Measurements from ENCODE around the gene NEIL3. TPM values are rescaled to one million over a fixed set of nuclear protein-coding genes. Genes with fewer than 3 reads are reported as not detected.

The NEIL3 gene, protein sequence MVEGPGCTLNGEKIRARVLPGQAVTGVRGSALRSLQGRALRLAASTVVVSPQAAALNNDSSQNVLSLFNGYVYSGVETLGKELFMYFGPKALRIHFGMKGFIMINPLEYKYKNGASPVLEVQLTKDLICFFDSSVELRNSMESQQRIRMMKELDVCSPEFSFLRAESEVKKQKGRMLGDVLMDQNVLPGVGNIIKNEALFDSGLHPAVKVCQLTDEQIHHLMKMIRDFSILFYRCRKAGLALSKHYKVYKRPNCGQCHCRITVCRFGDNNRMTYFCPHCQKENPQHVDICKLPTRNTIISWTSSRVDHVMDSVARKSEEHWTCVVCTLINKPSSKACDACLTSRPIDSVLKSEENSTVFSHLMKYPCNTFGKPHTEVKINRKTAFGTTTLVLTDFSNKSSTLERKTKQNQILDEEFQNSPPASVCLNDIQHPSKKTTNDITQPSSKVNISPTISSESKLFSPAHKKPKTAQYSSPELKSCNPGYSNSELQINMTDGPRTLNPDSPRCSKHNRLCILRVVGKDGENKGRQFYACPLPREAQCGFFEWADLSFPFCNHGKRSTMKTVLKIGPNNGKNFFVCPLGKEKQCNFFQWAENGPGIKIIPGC
- 43.6 and 44.3 TPM in 2 replicates for total RNA-seq (2014; rRNA removed; shearing (Covaris generic))
- polyA plus RNA-seq (2014; cell fraction: nucleus; rRNA removed), result 58.4 and 76.5 TPM in 2 replicates

DNA sequence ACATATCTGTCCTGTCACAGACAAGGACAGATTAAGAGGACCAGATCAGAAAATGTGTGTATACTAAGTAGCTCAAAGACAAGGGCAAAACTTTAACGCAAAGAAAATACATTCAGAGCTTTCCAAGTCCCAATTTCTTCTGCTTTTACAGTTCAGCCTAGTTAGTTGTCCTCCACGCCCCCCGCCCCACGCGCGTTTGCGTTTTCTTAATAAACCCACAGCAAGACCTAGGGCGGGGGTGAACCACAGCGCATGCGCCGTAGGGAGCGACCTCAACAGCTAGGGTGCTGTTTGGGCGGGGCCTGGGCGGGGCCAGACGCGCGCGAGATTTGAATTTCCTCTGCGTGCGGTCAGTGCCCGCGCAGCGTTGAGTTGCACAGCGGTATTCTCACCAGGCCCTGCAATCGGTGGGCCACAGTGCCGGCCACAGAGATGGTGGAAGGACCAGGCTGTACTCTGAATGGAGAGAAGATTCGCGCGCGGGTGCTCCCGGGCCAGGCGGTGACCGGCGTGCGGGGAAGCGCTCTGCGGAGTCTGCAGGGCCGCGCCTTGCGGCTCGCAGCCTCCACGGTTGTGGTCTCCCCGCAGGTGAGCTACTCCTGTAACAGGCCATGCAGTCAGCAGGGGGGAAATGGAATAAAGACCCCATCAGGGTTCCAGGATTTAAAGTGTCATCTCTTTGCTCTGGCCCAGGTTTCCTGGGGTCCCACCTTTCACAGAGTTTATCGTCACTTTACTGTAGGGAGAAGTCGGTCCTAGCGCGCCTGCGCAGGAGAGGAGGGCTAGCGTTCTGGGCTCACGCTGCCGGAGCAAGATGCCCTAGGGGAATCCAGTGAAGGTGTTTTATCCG lies at the start of gene NEIL3:
Gene NEIL3 (plus strand): TSS at position 353 of the 850 bp plus-strand sequence. CDS start 80 bp downstream, at position 433.
- peak; percentile 91 for DNase-seq (ENCODE audit: extremely low read depth, low read depth)

DNA sequence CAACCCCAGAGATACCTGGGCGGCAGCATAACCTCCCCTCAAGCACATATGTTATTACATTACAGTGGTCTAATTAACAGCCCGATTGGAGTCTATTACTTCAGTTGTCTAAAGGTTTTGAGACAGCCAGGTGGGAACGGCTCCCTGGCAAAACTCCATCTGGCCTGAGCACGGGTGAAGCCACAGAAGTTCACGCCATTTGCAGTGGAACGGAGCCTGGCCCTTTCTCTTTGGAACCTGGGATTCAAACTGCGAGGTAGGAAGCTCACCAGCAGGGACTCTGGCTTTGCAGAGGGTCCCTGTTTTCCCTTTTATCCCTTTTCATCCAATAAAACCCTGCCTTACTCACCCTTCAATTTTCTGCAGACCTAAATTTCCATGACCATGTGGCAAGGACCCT lies 45.9 kb upstream of the NEIL3 start:
- no peak for DNase-seq (ENCODE audit: extremely low read depth, low read depth)

DNA sequence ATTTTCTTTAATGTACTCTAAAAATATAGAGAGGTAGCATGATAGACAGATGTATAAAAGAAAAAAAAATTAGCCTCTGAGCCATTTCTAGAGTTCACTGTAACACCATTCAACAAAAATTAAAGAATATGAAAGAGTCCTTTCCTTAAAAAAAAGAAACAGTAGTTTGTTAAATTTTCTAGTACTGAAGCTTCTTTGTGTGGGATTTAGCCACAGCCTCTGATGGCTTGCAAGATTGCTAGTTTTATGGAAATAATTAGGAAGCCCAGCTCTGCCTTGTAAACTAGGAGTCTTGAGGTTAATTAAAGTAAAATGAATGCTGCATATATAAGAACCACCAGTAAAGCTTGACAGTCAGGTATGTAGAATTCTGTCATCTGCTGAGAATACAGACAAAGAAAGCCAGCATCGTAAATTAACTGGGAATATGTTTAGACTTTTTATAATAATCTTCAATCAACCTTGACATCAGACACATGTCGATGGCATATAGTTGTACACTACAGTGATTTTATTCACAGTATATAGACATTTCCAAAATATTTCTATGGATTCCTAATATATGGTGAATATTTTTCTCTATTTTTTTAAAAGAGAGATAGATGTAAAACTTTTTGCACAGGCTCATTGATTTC lies 44.8 kb upstream of the NEIL3 start:
- DNase-seq (ENCODE audit: extremely low read depth, low read depth), result no peak

DNA sequence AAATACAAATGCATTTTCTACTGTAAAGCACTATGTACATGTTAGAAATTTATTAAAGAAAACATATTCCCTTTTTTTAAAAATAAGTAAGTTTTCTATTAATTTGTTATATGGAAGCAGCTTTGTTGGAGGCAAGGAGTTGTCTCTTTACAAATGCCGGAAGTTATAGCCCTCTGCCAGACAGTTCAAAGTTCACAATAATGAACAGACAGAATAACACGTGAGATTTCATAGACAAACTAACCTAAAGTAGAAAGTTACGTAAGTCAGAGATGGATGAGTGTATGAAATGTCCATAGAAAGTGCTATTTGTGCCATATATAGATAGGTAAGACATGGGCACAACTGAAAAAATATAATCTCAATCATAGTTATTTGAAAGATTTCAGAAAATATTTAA lies 43.9 kb upstream of the NEIL3 start:
- no peak for DNase-seq (ENCODE audit: extremely low read depth, low read depth)

DNA sequence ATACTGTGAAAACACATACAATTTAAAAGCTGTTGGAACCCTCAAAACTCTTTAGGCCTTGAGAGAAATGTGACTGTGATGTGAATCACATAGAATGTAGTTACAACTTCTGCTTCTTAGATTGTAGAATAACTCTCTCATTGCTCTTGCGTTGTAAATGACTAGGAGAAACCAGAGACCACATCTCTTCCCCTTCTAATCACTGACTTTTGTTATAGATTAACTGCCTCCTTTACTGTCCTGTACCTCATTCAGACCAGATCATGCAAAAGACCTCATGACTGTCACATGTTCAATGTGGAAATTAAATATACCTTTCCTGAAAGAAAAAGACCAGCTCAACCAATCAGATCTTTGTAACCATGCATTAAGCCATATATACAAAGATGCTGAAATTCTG lies 43.2 kb upstream of the NEIL3 start:
- DNase-seq (ENCODE audit: extremely low read depth, low read depth), result no peak

DNA sequence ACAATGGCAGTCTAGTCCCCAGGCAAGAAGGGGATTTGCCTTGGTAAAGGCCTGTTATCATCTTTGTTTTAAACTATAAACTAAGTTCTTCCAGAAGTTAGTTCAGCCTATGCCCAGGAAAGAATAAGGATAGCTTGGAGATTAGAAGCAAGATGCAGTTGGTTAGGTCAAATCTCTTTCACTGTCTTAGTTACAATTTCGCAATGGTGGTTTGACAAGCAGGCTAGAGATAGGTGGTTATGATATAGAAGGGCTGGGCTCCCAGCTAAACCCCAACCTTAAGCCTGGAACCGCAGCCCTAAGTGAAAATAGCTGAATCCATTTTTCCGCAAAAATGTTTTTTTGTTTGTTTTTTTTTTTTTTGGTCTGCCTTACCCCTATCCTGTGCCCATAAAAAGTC lies 41.8 kb upstream of the NEIL3 start:
- DNase-seq (ENCODE audit: extremely low read depth, low read depth), result no peak

DNA sequence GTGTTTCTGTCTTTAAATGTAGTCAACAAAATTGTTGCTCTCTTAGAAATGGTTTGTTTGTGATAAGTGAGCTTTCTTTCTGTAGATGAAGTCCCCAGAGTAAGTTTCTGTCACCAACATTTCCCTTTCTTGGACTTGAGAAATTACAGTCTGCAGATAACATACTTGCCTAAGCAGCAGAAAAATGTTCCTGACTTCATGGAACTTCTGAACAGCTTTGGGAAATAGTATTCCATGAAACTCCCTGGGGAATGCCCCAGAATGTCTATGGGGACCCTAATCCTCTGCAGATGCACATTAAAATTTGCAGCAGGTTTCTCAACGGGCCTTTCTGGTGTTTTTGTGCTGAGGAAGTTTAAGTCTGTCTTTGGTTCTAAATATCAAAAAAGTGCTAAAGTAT lies 38.6 kb upstream of the NEIL3 start:
- DNase-seq (ENCODE audit: extremely low read depth, low read depth), result no peak

DNA sequence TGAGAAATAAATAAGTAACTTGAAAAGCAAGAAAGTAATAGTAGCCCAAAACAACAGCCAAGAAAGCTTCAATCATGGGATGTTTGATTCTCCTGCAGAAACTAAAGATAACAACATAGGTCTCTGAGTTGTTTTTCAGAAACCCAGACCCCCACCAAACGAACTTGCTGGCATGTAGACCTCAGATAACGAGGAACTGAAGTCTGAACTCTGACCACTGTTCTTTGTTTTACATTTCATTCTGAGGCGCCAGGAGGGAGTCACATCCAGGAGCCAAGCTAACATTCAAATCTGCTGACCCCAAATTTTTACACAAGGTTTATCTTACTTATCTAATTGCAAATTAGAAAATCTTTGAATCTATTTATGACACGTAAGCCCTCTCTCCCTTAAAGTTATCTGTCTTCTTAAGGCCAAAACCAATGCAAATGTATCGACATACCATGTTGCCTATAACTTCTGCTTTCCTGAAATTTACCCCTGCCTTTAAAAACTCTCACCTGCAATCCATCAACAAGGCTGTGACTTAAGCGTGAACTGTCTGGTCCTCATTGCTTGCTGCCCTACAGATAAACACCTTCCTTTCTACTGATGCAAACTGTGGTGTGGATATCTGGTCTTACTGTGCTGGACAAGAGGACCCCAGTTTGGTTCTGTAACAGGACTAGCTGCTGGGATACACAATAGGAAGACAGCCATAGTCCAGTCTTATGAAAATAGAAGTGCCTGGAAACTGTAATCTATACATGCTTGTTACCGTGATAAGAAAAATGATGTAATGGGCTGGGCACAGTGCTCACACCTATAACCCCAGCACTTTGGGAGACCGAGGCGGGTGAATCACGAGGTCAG lies 37.5 kb upstream of the NEIL3 start:
- no peak for DNase-seq (ENCODE audit: extremely low read depth, low read depth)

DNA sequence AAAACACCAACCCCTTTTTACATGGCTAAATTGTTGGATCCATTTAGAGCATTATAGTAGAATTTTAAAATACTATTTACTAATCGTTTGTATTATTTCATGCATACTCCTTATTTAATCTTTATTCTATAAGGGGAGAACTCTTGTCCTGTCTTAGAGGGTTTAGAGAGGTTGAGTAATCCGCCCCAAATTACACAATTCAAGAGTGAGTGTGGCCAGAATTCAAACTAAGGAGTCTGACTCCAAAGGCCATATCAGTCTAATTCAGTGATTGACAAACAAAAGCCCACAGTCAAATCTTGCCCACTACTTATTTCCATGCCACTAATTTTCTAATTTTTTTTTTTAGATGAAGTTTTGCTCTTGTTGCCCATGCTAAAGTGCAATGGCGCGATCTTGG lies 33.7 kb upstream of the NEIL3 start:
- no peak for DNase-seq (ENCODE audit: extremely low read depth, low read depth)

DNA sequence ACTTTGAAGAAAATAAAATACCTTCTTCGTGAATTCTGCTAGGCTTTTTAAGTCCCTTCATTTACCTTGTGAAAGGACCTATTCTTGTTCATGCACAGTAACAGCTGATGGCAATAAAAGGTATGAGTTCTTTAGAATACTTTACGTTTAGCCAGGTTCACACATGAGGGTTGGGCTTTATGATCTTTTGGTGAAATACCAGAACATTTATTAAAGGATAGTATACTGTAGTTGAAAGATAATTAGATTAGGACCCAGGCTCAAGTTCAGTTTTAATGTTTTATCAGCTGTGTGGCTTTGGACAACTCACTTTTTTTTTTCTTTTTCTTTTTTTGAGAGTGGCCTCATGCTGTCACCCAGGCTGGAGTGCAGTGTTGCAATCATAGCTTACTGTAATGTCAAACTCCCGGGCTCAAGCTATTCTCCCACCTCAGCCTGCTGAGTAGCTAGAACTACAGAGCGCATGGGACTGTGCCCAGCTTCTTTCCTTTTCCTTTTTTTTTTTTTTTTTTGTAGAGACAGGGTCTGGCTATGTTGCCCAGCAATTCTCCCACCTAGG lies 28.2 kb upstream of the NEIL3 start:
- no peak for DNase-seq (ENCODE audit: extremely low read depth, low read depth)

DNA sequence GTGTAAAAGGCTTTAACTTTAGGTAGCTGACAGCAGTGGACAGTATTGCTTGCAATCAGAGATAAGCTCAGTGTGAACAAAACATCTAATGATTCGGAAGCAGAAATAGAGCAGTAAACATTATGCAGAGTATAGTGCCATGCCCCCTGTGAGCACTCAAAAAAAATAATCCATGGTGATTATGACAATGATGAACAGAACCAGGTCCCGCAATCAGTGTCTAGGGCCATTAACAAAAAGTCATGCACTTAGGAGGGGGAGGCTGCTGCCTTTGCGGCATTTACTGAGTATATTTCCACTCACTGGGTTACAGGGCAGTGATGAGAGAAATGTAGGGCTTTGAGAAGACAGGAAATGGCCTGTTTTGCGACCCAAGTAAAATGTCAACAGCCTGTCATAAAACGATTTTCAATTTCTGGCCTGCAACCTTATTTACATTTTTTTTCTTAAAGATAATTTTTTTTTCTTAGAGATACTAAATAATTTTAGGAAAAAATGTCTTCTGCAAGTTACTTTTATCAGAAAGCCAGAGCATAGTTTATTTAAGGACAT lies 27.3 kb upstream of the NEIL3 start:
- no peak for DNase-seq (ENCODE audit: extremely low read depth, low read depth)

DNA sequence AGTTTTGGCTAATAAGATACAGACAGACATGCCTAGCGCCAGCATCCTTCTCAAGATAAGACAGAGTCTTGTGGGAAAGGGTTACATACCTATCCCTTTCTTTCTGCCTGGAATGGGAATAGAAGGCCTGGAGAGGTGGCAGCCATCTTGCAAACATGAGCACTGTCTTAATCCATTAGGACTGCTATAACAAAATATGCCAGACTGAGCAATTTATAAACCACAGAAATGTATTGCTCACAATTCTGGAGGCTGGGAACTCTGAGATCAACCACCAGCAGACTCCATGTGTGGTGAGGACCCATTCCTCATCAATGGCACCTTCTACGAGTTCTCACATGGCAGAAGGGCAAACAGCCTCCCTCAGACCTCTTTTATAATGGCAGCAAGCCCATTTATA lies 26.5 kb upstream of the NEIL3 start:
- DNase-seq (ENCODE audit: extremely low read depth, low read depth), result no peak

DNA sequence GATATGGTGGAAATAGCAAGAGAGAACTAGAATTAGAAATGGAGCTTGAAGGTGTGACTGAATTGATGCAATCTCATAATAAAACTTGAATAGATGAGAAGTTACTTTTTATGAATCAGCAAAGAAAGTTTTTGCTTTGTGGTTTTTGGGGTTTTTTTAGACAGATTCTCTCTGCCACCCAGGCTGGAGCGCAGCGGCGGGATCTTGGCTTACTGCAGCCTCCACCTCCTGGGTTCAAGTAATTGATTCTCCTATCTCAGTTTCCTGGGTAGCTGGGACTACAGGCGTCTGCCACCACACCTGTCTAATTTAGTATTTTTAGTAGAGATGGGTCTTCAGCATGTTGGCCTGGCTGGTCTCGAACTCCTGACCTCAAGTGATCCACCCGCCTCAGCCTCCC lies 23.7 kb upstream of the NEIL3 start:
- DNase-seq (ENCODE audit: extremely low read depth, low read depth), result no peak

DNA sequence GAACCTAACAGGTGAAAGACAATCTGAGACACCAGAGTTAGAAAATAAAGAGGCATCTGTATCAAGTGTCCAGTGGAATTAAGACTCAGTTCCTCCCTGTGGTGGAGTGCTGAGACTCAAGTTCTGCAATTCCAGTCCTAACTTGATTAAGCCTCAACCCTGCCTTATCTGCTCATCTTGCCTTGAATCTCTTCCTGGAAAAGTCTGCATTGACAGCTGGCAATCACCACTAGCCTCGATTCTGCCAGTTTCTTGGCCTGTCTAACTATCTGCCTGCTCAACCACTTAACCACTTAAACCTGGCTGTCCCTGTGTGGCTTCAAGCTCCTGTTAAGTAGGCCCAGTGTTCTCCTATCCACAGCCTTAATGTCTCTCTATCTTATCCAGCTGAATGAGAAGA lies 22.4 kb upstream of the NEIL3 start:
- DNase-seq (ENCODE audit: extremely low read depth, low read depth), result no peak

DNA sequence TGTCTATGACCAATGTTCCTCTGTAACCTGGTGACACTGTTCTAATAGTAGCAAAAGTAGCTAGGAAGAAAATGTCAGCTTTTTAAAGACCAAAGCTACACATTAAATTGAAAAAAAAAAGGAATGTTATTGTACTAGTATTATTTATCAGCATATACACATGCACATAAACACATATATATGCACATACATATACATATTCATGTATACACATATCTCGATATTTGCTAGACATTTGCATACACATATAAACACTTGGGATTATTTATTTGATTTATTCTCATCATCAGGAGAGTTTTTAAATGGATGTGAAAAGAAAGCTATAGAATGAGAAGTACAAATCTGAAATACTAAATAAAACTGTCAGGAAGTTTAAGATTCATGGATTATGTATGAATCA lies 21.3 kb upstream of the NEIL3 start:
- DNase-seq (ENCODE audit: extremely low read depth, low read depth), result no peak

DNA sequence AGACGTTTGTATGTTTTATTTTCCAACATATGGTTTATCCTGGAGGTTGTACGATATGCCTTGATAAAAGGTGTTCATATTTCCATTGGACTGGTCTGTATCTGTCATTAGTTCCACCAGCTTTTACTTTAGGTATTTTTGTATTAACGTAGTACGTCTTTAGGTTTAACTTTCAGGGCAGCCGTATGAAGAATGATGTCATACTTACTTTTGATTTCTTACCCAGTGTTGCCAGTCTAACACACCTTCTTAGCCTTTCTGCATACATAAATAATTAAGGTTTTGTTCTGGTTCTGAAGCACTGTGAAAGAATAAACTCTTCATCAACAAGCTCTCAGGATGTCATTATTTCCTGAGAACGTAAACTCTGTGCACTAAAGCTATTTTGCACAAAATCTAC lies 18.9 kb upstream of the NEIL3 start:
- no peak for DNase-seq (ENCODE audit: extremely low read depth, low read depth)

DNA sequence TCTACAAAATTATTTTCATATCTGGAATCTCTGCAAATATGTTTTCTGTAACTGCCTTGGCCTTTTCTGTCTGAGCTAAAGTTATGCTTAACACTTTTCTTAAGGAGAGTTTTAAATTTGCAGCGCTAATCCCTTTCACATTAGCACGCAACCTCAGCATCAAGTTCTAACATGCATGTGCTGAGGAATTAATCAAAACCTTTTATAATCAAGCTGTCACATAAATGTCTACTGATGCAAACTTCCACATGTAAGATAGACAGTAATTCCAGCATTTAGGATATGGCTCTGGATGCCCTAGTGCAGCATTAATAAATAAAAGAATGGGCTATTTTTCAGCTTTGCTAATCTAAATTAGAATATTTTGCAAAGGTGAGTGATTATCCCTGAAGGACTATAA lies 17.5 kb upstream of the NEIL3 start:
- no peak for DNase-seq (ENCODE audit: extremely low read depth, low read depth)

DNA sequence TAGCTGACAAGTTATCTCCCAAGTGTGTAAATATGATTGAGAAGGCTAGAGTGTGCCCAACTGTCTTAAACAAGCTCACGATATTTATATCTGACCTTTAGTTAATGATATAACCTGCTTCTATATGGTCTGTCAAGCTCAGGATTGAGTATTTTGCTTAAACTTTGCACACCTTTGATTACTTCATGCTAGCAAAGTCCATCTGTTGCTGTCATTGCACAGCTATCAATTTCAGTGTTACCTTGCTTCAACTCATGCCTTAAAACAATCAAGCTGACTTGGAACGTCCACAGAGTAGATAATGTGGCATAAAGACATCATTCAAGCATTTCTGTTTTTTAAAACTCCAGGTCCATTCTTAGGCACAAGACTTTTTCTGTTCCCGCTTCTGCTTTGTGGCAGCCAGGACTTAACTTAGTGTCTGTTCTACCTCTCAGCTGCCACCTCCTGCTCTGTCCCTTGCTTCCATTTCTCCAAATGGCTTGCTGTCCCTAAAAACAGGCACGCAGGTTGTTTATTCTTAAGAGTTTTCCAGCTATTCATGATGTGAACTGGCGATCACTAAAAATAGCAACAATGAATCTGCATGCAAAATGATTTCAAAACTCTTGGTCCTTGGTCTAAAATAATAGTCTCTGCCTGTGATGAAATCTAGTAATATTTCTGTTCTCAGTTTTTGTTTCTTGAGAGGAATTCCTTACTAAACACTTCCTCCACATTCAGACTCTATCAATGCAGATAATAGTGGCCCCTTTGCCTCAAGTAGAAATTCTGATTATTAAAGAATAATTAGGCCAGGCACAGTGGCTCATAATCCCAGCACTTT lies 16.3 kb upstream of the NEIL3 start:
- no peak for DNase-seq (ENCODE audit: extremely low read depth, low read depth)
